ENCODE results near the gene NUDT3.
A peak's percentile ranks its signal among the peaks of the same experiment; 100 is the strongest.

Gene NUDT3

GRCh38 chr6:34240329-34241248, 151.9 kb downstream of the NUDT3 start:
- DNase-seq (ENCODE audit: low read depth in 3 of 3, low spot score in 1 of 3): no peak

DNA sequence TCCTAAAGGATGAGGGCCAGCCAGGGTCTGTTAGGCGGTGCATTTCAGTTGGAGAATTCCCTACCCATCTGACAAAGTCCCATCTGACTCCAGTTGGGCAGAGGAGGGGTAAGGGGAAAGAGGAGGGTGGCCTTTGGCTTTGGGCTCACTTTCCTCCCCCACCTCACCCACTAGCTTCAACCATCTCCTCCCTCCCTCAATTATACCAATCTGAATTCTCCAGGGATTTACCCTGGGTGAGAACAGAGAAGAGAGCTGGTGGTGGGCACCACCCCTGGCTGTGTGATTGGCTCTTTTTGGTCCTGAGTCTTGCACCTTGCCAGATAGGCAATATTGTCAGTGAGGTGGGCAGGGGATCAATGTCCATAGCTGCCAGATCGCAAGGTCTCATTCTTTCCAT, 152.6 kb downstream of the NUDT3 start:
- no peak for DNase-seq (ENCODE audit: low read depth in 3 of 3, low spot score in 1 of 3)

DNA sequence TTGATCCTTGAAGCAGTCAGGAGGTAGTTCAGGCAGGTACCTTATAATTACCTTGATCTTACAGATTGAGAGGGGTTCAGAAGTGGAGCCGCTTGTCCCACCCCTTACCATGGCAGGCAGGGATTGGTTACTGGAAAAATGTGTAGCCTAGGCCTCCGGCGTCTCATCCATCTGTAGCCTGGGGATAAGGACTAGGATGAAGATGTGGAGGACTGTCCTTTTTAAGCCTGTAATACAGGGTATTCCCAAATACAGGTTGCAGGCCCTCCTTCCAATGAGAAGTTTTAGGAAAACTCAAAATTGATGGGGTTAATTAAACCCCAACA, 153.0 kb downstream of the NUDT3 start:
- no peak for DNase-seq (ENCODE audit: low read depth in 3 of 3, low spot score in 1 of 3)

DNA sequence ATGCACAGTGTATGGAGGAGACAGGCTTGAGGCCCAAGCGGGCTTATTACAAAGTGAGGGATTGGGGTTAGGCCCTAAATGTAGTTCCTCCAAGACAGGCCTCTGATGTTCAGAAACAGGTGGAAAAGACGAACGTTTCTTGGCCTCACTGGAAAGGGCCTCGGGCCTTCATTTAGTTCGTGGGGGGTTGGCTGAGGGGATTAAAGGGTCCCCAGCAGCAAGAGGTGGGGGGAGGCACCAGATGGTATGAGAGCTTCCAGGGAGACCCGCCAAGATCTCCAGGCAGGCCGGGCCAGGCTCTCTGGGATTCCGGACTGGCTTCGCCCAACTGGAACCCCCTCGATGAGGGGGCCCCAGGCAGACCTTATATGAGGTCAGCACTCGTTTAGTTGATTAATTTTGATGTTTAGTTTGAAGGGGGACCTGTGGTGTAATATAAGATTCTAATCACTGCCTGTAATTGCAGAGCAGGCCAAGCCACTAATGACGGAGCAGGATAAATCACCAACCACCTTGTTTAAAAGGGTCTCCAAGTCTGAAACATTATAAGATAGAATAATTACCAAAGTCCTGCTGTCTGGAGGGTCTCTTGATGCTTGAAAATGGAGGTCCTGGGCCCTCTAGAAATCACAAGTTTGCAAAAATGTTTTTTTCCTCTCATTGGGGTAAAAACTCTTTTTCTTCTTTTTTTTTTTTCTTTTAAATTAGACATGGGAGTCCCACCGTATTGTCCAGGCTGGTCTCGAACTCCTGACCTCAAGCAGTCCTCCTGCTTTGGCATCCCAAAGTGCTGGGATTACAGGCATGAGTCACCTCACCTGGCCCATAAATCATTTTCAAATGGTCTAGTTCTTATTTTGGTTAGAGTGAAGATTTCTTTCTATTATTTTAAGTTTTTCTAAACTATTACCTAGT, 153.6 kb downstream of the NUDT3 start:
- no peak for DNase-seq (ENCODE audit: low read depth in 3 of 3, low spot score in 1 of 3)

- peak in 1 of 3 donors; percentile 63 for DNase-seq (ENCODE audit: low read depth in 3 of 3, low spot score in 1 of 3)
Measured at GRCh38 chr6:34237722-34238584, 154.5 kb downstream of the NUDT3 start.

DNA sequence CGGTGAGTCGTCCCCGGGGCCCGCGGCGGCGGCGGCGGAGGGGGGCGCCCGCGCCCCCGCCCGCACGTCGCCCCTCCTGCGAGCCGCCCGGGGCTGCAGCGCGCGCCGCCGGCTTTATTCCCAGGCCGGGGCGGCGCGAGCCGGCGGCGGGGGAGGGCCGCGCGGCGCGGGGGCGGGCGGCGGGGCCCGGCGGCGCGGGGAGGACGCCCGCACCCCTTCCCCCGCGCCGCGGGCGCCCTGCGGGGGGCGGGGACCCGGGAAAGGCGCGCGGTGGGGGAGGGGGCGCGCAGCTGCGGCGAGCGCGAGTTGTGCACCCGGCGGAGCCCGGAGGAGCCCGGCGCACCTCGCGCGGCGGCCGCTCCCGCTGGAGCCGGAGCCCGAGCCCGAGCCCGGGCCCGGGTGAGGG, 155.2 kb downstream of the NUDT3 start:
- no peak for DNase-seq (ENCODE audit: low read depth in 3 of 3, low spot score in 1 of 3)

- DNase-seq (ENCODE audit: low read depth in 3 of 3, low spot score in 1 of 3): peak; percentile 81 to 91 (median 87)
Measured at GRCh38 chr6:34236443-34237315, 155.8 kb downstream of the NUDT3 start, which contains the start of gene HMGA1. Gene HMGA1, plus strand, starts transcription at chr6:34236873. Its CDS starts 3,908 bp downstream, at chr6:34240781.

DNA sequence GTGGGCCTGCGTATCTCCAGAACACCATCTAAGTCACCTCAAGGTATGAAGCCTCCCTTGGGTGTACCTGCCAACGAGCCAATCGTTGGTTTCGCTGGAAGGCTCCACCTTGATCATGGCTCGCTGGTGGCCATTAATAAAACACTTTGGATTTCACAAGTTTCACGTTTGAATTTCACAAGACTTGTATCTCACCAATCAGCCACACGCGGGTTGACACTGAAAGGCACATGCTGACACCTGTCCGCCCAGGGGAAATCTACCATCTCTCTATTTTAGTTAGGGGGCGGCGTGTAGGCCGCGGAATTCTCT, 156.4 kb downstream of the NUDT3 start:
- no peak for DNase-seq (ENCODE audit: low read depth in 3 of 3, low spot score in 1 of 3)

DNA sequence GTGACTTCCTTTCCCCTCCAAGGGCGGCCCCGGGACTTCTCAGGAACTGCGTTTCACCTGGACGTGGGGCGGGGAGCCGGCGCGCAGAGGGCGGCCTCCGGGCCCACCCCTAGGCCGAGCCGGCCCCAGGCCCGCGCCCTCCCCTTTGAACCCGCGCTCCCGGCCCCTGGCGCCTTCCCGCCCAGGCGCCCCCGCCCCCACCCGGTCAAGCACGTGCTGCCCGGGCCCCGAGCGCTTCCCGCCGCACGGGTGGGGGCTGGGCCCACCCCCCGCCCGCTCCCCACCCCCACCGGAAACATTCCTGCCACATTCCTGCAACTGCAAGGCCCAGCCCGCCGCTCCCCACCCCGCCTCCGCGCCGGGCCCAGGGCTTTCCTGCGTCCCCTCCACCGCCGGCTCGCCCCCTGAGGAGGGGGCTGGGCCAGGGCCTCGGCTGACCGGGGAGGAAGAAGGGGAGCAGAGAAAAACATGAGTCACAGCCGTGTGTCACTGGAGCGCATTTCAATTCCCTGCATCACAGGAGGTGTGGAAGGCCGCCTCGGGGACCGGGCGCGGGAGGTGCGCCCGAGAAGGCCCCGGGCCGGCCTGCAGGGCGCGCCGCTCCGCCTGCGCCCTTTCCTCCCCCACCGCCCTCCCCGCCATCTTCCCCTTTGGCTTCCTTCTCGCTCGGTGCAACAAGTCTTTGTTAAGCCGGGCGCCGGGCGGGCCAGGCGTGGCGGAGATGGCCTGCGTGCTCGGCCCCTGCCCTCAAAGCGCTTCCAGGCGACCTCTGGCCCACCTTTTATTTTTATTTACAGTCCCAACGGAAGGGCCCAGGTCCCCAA, 156.9 kb downstream of the NUDT3 start:
- peak in 1 of 3 donors; percentile 50 for DNase-seq (ENCODE audit: low read depth in 3 of 3, low spot score in 1 of 3)

GRCh38 chr6:34234667-34235306, 157.7 kb downstream of the NUDT3 start:
- DNase-seq (ENCODE audit: low read depth in 3 of 3, low spot score in 1 of 3): no peak

GRCh38 chr6:34233867-34234266, 158.6 kb downstream of the NUDT3 start:
- no peak for DNase-seq (ENCODE audit: low read depth in 3 of 3, low spot score in 1 of 3)

DNA sequence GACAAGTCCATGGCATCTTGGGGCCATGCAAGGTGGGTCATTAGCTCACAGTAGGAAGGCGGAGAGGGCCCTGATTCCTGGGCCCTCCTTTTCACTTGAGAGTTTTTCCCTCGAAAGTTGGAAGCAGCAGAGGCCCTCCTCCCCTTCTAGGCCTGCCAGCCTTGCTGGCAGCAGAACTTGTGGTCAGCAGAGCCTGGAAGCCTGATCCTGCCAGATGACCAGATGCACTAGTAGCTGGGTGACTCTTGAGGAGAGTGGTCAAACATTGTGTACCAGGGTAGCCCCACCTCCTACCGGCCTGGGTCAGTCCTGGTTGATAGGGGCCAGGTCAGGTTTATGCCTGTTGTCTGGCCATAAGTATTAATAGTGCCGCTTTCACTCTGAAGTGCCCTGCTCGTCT, 159.6 kb downstream of the NUDT3 start:
- no peak for DNase-seq (ENCODE audit: low read depth in 3 of 3, low spot score in 1 of 3)

- DNase-seq (ENCODE audit: low read depth in 3 of 3, low spot score in 1 of 3): no peak
Measured at GRCh38 chr6:34231566-34232336, 160.7 kb downstream of the NUDT3 start.

GRCh38 chr6:34230653-34231371, 161.7 kb downstream of the NUDT3 start:
- no peak for DNase-seq (ENCODE audit: low read depth in 3 of 3, low spot score in 1 of 3)

DNA sequence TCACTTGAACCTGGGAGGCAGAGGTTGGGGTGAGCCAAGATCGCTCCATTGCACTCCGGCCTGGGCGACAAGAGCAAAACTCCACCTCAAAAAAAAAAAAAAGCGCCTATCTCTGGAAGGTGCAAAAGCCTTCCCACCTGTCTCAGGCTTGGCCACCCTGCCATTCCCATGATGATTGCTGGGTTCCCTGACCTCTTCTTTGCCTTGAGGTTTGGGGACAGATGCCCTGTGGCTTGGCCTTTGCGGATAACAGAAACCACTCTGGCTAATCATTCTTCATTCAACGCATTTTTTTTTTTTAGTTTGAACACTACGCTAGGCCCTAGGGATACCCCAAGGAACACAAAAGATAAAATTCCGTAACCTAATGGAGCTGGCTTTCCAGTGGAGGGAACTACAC, 162.6 kb downstream of the NUDT3 start:
- DNase-seq (ENCODE audit: low read depth in 3 of 3, low spot score in 1 of 3): no peak

All from stimulated activated CD4-positive, alpha-beta T cell treated with anti-CD3 and anti-CD28 coated beads, TNF-alpha, amount 100 ng/mL, for 1 hour (primary cell).